Kidney (tissue), 14 donors: ENCODE results near the gene NT5DC1. TPM values are rescaled to one million over a fixed set of nuclear protein-coding genes. Genes with fewer than 3 reads are reported as not detected.
"Not testable (repeated sequence)": the region's sequence is repeated elsewhere in the genome, so short reads cannot be mapped to it uniquely, and the experiment has no call there.

Experiments used
- DNase-seq, 5 donors: peaks; one replicate each; pipeline ENCODE4 v3.0.0-alpha.2; 2013 to 2020
- FAIRE-seq: peaks from 2 replicates; lab custom pipeline; 2012; peaks lifted over from hg19 to GRCh38; lab: Jason Lieb, UNC
- H3K27ac ChIP-seq, 2 donors: one replicate each; pipeline ENCODE4 v1.7.0; 2013; ENCODE audit warnings: low read depth in 2 of 2, low read length in 2 of 2, inconsistent platforms in 1 of 2
- H3K27me3 ChIP-seq: one replicate; pipeline ENCODE4 v1.7.1; 2013; ENCODE audit warnings: low read length, inconsistent platforms; ENCODE audit not compliant: control insufficient read depth, insufficient read depth
- H3K36me3 ChIP-seq, 3 donors: one replicate each; pipeline versions ENCODE4 v1.7.0 to v1.7.1; 2013; ENCODE audit warnings: low read length in 3 of 3, control low read depth in 1 of 3, inconsistent platforms in 1 of 3; ENCODE audit not compliant: insufficient read depth in 3 of 3, control insufficient read depth in 2 of 3
- H3K4me1 ChIP-seq, 3 donors: one replicate each; pipeline versions ENCODE4 v1.7.0 to v1.7.1; 2013; ENCODE audit warnings: low read length in 3 of 3, inconsistent platforms in 1 of 3, low read depth in 1 of 3; ENCODE audit not compliant: control insufficient read depth in 2 of 3, insufficient read depth in 2 of 3
- H3K4me3 ChIP-seq, 3 donors: one replicate each; pipeline versions ENCODE4 v1.7.0 to v1.8.1; 2013; ENCODE audit warnings: low read length in 3 of 3, control low read depth in 1 of 3, inconsistent platforms in 1 of 3
- H3K9ac ChIP-seq, 3 donors: one replicate each; pipeline versions ENCODE4 v1.7.0 to v1.7.1; 2013; ENCODE audit warnings: low read length in 3 of 3, control low read depth in 1 of 3, inconsistent platforms in 1 of 3
- H3K9me3 ChIP-seq, 3 donors: one replicate each; pipeline versions ENCODE4 v1.7.0 to v1.7.1; 2013; ENCODE audit warnings: low read length in 3 of 3, control low read depth in 1 of 3, inconsistent platforms in 1 of 3; ENCODE audit not compliant: control insufficient read depth in 2 of 3, insufficient read depth in 1 of 3
- intact Hi-C: fragments of 100-400 bp; cut with DNase I; formaldehyde crosslinking; loops from one replicate; pipeline ENCODE4 v1.11.1; 2022
- polyA plus RNA-seq: library from polyadenylated mRNA; stranded (reverse); fragments of 350-450 nt; fragmentation: Illumina TruSeq; extraction: RNeasy Lipid Tissue Mini Kit (QIAGEN cat#74804); gene quantifications from one replicate; pipeline ENCODE4 v1.2.3, GENCODE V29; 2014; ENCODE audit warnings: low read depth, low replicate concordance; ENCODE audit not compliant: insufficient read depth
- total RNA-seq: library from RNA; stranded (reverse); fragmentation: NEBNext Ultra II Directional; extraction: Animal tissue kit (Norgen Biotek cat#: 25700); gene quantifications from one replicate; pipeline ENCODE4 v1.2.1, GENCODE V29; 2021
- TF ChIP-seq, protein P1 (sequence below): IDR thresholded peaks from 3 replicates; pipeline ENCODE4 v1.5.1; 2012; ENCODE audit warnings: mild to moderate bottlenecking, moderate library complexity, borderline replicate concordance; ENCODE audit not compliant: insufficient read depth; ENCODE audit errors: extremely low read depth
- donor health status: control.
- donor health status: control.
- donor health status: control.
- donor health status: control.
- donor health status: control.
- donor health status: DM: yes; HTN: yes; CAD: no.
- donor health status: Normal renal cell carcinoma (clear cell type).

Gene NT5DC1
- total and polyA plus RNA-seq, 2 donors from 2014 or later, result 34.8 to 41.7 TPM

DNA sequence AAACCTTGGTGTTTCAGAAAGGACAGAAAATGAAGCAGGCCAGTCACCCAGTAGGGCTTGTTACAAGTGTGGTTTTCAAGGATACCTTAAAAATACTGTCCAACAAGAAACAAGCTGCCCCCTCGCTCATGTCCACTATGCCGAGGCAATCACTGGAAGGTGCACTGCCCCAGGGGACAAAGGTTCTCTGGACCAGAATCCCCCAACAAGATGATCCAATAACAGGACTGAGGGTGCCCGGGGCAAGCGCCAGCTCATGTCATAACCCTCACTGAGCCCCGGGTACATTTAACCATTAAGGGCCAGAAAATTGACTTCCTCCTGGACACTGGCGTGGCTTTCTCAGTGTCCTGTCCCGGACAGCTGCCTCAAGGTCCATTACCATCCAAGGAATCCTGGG, 6.6 kb upstream of the NT5DC1 start:
- Histone ChIP-seq H3K9me3 (peaks cover 0 to 7% (median 0%) of the 10 kb centered on the region in 3 donors), H3K9ac (no peak overlapping the region), H3K27ac (no peak overlapping the region), H3K4me1 (peaks cover 0 to 4% (median 1%) of the 10 kb centered on the region in 3 donors), H3K27me3 (no peaks in the 10 kb centered on the region), H3K36me3 (no peaks in the 10 kb centered on the region), H3K4me3 (no peak overlapping the region)
- intact Hi-C loops, result loop anchor here (10.0 kb wide), 1 partner anchor 79 kb away; no protein-coding TSS in a partner anchor
- TF ChIP-seq, protein P1, sequence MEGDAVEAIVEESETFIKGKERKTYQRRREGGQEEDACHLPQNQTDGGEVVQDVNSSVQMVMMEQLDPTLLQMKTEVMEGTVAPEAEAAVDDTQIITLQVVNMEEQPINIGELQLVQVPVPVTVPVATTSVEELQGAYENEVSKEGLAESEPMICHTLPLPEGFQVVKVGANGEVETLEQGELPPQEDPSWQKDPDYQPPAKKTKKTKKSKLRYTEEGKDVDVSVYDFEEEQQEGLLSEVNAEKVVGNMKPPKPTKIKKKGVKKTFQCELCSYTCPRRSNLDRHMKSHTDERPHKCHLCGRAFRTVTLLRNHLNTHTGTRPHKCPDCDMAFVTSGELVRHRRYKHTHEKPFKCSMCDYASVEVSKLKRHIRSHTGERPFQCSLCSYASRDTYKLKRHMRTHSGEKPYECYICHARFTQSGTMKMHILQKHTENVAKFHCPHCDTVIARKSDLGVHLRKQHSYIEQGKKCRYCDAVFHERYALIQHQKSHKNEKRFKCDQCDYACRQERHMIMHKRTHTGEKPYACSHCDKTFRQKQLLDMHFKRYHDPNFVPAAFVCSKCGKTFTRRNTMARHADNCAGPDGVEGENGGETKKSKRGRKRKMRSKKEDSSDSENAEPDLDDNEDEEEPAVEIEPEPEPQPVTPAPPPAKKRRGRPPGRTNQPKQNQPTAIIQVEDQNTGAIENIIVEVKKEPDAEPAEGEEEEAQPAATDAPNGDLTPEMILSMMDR, result no peak
- FAIRE-seq (no peak), DNase-seq (no peak)

DNA sequence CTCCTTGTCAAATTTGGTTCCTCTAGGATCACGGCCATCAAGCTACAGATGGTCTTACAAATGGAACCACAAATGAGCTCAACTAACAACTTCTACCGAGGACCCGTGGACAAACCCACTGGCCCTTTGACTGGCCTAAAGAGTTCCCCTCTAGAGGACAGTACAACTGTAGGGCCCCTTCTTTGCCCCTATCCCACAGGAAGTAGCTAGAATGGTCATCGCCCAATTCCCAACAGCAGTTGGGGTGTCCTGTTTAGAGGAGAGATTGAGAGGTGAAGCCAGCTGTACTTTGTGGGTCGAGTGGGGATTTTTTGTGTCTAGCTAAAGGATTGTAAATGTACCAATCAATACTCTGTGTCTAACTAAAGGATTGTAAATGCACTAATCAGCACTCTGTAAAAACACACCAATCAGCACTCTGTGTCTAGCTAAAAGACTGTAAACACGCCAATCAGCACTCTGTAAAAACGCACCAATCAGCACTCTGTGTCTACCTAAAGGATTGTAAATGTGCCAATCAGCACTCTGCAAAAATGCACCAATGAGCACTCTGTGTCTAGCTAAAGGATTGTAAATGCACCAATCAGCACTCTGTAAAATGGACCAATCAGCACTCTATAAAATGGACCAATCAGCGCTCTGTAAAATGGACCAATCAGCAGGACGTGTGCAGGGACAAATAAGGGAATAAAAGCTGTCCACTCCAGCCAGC, 4.4 kb upstream of the NT5DC1 start:
- not testable (repeated sequence) for H3K4me3 ChIP-seq, H3K9me3 ChIP-seq, H3K27me3 ChIP-seq, H3K9ac ChIP-seq, FAIRE-seq, H3K27ac ChIP-seq, H3K36me3 ChIP-seq, H3K4me1 ChIP-seq, DNase-seq
- intact Hi-C loops, result loop anchor here (10.0 kb wide), 1 partner anchor 81 kb away; no protein-coding TSS in a partner anchor

DNA sequence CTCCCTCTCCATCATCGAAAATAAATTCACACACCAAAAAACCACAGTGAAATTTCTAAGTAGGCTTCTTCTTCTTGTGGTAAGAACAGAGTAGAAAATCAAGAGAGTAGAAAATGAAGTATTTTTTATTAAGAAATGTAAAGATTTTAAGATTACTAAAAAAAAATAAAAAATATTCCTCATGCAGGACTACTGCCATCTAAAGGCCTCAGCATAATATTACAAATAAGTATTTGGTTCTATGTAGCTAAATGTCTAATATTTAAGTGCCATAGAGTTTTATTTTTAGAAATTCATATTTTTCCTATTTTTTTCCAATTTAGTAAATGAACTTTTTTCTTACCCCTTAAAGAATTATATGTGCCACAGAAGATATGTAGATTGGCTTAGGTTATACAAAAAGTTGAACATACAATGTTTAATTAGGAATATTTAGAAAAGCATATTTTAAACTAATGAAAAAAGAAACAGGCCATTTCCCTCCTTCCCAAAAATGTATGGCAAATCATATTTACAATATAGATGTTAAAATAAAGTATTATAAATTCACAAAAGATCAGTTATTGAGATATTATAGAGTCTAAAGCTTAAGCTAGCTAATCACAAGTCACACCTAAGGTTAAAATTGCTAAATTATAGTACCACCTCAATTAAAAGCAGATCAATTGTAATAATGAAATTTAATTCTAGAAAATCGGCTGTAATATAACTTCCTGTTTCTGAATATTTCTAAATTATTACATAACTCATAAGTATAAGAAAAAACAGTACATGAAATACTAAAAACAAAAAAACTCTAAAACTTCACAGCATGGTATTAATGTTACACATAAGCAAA, 3.5 kb upstream of the NT5DC1 start:
- no peaks in the 10 kb centered on the region for H3K27me3 ChIP-seq
- no peak overlapping the region for H3K9ac ChIP-seq
- H3K36me3 ChIP-seq, result no peaks in the 10 kb centered on the region
- no peak overlapping the region for H3K27ac ChIP-seq
- intact Hi-C loops, result loop anchor here (10.0 kb wide), 1 partner anchor 82 kb away; no protein-coding TSS in a partner anchor
- H3K9me3 ChIP-seq, result peaks cover 0 to 7% (median 0%) of the 10 kb centered on the region in 3 donors
- DNase-seq (no peak), FAIRE-seq (peak; percentile 49)
- TF ChIP-seq, protein P1, result peak; percentile 28
- H3K4me1 ChIP-seq, result peaks cover 0 to 14% (median 11%) of the 10 kb centered on the region in 3 donors
- no peak overlapping the region for H3K4me3 ChIP-seq

DNA sequence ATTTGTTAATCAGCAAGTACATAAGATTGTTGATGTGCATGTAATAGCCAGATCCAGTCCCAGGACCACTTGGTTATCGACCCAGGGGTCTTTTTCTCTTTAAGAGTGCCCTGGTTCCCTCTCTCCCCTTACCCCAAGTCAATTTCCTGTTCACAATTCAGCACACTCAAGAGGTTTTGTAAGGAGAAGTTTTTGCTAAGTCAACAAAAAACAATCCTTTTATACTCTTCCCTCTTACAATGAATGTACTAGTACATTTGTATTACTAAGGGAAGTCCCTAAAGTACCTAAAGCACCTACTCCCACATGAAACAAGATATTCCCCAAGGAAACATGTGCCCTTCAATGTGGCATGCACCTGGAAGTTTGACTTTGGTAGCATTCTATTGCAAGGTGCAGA, 1.6 kb upstream of the NT5DC1 start:
- intact Hi-C loops, result loop anchor here (10.0 kb wide), 1 partner anchor 84 kb away; no protein-coding TSS in a partner anchor
- DNase-seq (peak in 2 of 5 donors; percentile 5 to 22), FAIRE-seq (no peak)
- peaks cover 0 to 25% (median 17%) of the 10 kb centered on the region in 3 donors for H3K4me1 ChIP-seq
- no peak overlapping the region for H3K9ac ChIP-seq
- peaks cover 0 to 7% (median 0%) of the 10 kb centered on the region in 3 donors for H3K9me3 ChIP-seq
- TF ChIP-seq, protein P1, result no peak
- no peaks in the 10 kb centered on the region for H3K36me3 ChIP-seq
- peak overlapping the region in 2 of 3 donors; percentile 94 to 95 for H3K4me3 ChIP-seq
- H3K27ac ChIP-seq, result peak overlapping the region; percentile 10 to 74
- no peaks in the 10 kb centered on the region for H3K27me3 ChIP-seq
